Activated CD8-positive, alpha-beta T cell treated with anti-CD3 and anti-CD28 coated beads for 36 hours (primary cell): ENCODE results near the gene PXN. TPM values are rescaled to one million over a fixed set of nuclear protein-coding genes. Genes with fewer than 3 reads are reported as not detected.
A peak's percentile ranks its signal among the peaks of the same experiment; 100 is the strongest.
"Not testable (repeated sequence)": the region's sequence is repeated elsewhere in the genome, so short reads cannot be mapped to it uniquely, and the experiment has no call there.

Experiments used
- ATAC-seq: fragments of 200-7000 bp; cut with Tn5 transposase; one replicate; pipeline ENCODE4 v1.10.0; 2021; ENCODE audit warnings: mild to moderate bottlenecking, moderate library complexity
- CTCF ChIA-PET: fragments of 350-600 bp; sonication (Branson Sonifier 250); formaldehyde crosslinking; loops from one replicate; lab custom pipeline; 2021; ENCODE audit warnings: antibody characterized with exemption; lab: Charles Lee
- POLR2A ChIA-PET: fragments of 350-600 bp; sonication (Branson Sonifier 250); formaldehyde crosslinking; loops from one replicate; lab custom pipeline; 2021; ENCODE audit warnings: antibody characterized with exemption; lab: Charles Lee
- DNase-seq: peaks from one replicate; pipeline ENCODE4 v3.0.0-alpha.2; 2020
- H3K27ac Mint-ChIP-seq: one replicate; pipeline ENCODE4 v1.8.0; 2021; ENCODE audit warnings: mild to moderate bottlenecking, mixed read lengths
- H3K27me3 Mint-ChIP-seq: one replicate; pipeline ENCODE4 v1.8.0; 2021; ENCODE audit warnings: mixed read lengths
- H3K36me3 Mint-ChIP-seq: one replicate; pipeline ENCODE4 v1.8.0; 2021; ENCODE audit warnings: low read depth, mixed read lengths
- H3K4me1 Mint-ChIP-seq: one replicate; pipeline ENCODE4 v1.8.0; 2021; ENCODE audit warnings: low read depth, mixed read lengths
- H3K4me3 Mint-ChIP-seq: one replicate; pipeline ENCODE4 v1.8.0; 2021; ENCODE audit warnings: mild to moderate bottlenecking, moderate library complexity, mixed read lengths
- H3K9me3 Mint-ChIP-seq: one replicate; pipeline ENCODE4 v1.8.0; 2021; ENCODE audit warnings: mixed read lengths
- intact Hi-C: fragments of 100-400 bp; cut with micrococcal nuclease; formaldehyde crosslinking; loops from one replicate; pipeline ENCODE4 v1.10.0; 2022
- total RNA-seq, 2 experiments: library from RNA; stranded (reverse); gene quantifications; one replicate each; pipeline ENCODE4 v1.2.3, GENCODE V29; 2021
- TF ChIP-seq, protein P1 (sequence below): fragments of 200-600 bp; IDR thresholded peaks from one replicate; pipeline ENCODE4 v1.8.0; 2022; ENCODE audit warnings: antibody characterized with exemption, mild to moderate bottlenecking

Gene PXN
- total RNA-seq, 2 experiments from 2014 or later: 40.2 to 45.3 TPM

DNA sequence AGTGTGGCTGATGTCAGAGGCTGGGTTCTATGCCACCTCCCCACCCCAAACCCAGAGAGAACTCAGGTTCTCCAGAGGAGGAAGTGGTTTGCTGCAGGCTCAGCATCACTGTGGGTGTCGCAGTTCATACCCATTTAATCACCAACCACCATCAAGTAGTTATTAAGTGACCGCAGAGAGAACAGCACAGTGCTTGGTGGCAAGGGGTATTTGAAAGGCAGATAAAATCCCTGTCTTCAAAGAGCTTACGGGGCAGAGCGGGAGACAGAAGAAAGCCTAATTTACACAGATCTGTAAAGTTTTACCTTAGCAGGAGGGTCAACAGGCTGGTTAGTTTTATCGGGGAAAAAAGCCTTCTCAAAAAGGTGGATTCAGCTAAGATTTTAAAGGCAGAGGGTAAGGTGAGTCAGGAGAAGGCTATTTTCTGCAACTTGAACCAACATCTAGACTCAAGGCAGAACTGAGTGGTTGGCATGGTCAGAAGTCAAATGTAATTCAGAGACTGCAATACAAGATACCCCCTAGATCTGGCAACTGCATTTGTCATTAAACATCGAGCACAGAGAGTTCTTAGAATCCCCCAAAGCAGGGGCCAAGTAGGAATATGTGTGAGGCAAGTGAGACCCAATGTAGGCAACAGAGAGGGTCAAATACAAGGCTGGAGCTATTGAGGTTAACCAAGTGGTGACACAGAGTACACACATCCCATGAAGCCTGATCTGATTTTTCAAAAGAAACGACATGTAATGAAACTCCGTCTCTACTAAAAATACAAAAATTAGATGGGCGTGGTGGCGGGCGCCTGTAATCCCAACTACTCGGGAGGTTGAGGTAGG is 13.2 kb downstream of the PXN start:
- Mint-ChIP-seq H3K36me3 (peaks cover 14% of the 10 kb centered on the region), H3K9me3 (no peaks in the 10 kb centered on the region), H3K27me3 (no peaks in the 10 kb centered on the region), H3K4me3 (peak overlapping the region; percentile 54), H3K27ac (peak overlapping the region; percentile 94), H3K4me1 (peaks cover 84% of the 10 kb centered on the region)
- intact Hi-C loops: loop anchor here (1.0 kb wide), 1 partner anchor 21 kb away; no protein-coding TSS in a partner anchor
- ATAC-seq (peak; percentile 85), DNase-seq (peak; percentile 87)
- TF ChIP-seq, protein P1, sequence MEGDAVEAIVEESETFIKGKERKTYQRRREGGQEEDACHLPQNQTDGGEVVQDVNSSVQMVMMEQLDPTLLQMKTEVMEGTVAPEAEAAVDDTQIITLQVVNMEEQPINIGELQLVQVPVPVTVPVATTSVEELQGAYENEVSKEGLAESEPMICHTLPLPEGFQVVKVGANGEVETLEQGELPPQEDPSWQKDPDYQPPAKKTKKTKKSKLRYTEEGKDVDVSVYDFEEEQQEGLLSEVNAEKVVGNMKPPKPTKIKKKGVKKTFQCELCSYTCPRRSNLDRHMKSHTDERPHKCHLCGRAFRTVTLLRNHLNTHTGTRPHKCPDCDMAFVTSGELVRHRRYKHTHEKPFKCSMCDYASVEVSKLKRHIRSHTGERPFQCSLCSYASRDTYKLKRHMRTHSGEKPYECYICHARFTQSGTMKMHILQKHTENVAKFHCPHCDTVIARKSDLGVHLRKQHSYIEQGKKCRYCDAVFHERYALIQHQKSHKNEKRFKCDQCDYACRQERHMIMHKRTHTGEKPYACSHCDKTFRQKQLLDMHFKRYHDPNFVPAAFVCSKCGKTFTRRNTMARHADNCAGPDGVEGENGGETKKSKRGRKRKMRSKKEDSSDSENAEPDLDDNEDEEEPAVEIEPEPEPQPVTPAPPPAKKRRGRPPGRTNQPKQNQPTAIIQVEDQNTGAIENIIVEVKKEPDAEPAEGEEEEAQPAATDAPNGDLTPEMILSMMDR: no peak
- ChIA-PET POLR2A (interaction anchor here (0.6 to 11.7 kb wide), 14 partner anchors 8 to 236 kb away, joined by 3 to 136 read pairs (median 5); partner anchors contain the start of genes PXN, RNU4-1, RNU4-2 and RPLP0), CTCF (interaction anchor here (0.7 to 25.9 kb wide), 8 partner anchors 9 to 65 kb away, joined by 3 to 749 read pairs (median 6); partner anchors contain the start of genes PXN, RPLP0 and SIRT4)

DNA sequence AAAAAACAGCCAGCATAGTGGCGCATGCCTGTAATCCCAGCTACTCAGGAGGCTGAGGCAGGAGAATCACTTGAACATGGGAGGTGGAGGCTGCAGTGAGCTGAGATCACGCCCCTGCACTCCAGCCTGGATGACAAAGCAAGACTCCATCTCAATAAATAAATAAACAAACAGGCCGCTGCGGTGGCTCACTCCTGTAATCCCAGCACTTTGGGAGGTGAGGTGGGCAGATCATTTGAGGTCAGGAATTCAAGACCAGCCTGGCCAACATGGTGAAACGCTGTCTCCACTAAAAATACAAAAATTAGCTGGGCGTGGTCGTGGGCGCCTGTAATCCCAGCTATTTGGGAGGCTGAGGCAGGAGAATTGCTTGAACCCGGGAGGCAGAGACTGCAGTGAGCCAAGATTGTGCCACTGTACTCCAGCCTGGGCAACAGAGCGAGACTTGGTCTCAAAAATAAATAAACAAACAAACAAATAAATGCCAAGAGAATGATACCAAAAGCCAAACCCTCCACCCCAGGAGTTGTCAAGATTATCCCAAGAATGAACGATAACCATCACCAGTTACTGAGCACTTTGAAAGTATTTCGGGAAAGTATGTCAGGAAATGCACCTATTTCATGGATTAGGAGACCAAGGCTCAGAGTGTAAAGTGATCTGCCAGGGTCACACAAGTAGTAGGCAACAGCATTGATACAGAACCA is 14.0 kb downstream of the PXN start:
- Mint-ChIP-seq H3K36me3 (peaks cover 14% of the 10 kb centered on the region), H3K4me1 (peaks cover 80% of the 10 kb centered on the region), H3K4me3 (peak overlapping the region; percentile 54), H3K27ac (peak overlapping the region; percentile 94)
- not testable (repeated sequence) for DNase-seq, ATAC-seq, H3K9me3 Mint-ChIP-seq, H3K27me3 Mint-ChIP-seq
- ChIA-PET POLR2A (interaction anchor here (0.9 to 11.7 kb wide), 15 partner anchors 9 to 51 kb away, joined by 3 to 136 read pairs (median 5); partner anchors contain the start of genes PXN, RNU4-1, RNU4-2 and RPLP0), CTCF (interaction anchor here (0.9 to 25.9 kb wide), 8 partner anchors 10 to 134 kb away, joined by 3 to 749 read pairs (median 10); partner anchors contain the start of genes PXN and SIRT4)
- intact Hi-C loops: loop anchor here (1.0 kb wide), 1 partner anchor 20 kb away; no protein-coding TSS in a partner anchor

DNA sequence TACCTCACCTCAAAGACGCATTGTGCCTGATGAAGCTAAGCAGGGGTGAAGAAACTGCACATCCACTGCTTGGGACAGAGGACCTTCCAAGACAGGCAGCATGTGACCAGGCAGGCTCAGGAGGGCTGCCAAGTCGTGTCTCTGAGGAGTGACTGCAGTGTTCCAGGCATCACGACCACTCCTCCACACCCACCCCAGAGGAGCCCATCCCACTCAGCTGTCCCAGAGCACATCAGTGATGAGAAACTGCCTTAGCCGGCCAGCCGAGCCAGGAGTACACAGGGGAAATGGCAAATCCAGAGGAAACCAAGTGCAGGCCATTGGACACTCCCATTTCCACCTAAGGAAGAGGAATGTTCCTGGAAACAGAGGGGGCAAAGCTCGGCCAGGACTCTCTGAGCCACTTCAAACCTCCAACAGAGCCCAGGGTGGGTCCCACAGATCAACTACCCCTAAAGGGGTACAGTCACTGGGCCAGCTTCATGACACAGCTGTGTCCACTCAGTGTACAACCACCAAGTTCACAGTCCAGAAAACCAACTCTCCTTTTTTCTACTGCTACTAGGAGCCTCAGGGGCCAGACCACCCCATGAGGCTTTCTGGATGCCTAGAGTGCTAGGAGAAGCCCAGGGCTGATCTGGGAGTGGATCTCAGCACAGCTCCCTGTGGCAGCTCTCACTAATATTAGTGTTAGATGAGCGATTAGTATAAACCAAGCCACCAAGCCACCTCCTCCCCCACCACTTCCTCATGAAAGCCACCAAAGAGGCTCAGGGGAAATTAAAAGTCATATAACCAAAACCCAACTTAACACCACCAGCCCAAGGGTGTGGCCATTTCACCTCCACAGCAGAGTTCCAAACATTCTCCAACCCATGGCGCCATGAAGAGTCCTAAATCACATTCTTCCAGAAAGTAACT is 15.4 kb downstream of the PXN start:
- Mint-ChIP-seq H3K4me3 (peak overlapping the region; percentile 6), H3K27ac (peak overlapping the region; percentile 34), H3K27me3 (no peaks in the 10 kb centered on the region), H3K36me3 (peaks cover 13% of the 10 kb centered on the region), H3K9me3 (no peaks in the 10 kb centered on the region), H3K4me1 (peaks cover 75% of the 10 kb centered on the region)
- peak; percentile 8 for ATAC-seq
- intact Hi-C loops: no loop called here
- CTCF ChIA-PET: interaction anchor here (1.3 to 25.9 kb wide), 6 partner anchors 12 to 133 kb away, joined by 3 to 749 read pairs (median 16); partner anchors contain the start of genes PXN and SIRT4
- DNase-seq: peak; percentile 75
- POLR2A ChIA-PET: interaction anchor here (0.6 to 11.7 kb wide), 14 partner anchors 10 to 50 kb away, joined by 3 to 136 read pairs (median 5); partner anchors contain the start of genes PXN, RNU4-1, RNU4-2 and RPLP0
- TF ChIP-seq, protein P1: no peak

DNA sequence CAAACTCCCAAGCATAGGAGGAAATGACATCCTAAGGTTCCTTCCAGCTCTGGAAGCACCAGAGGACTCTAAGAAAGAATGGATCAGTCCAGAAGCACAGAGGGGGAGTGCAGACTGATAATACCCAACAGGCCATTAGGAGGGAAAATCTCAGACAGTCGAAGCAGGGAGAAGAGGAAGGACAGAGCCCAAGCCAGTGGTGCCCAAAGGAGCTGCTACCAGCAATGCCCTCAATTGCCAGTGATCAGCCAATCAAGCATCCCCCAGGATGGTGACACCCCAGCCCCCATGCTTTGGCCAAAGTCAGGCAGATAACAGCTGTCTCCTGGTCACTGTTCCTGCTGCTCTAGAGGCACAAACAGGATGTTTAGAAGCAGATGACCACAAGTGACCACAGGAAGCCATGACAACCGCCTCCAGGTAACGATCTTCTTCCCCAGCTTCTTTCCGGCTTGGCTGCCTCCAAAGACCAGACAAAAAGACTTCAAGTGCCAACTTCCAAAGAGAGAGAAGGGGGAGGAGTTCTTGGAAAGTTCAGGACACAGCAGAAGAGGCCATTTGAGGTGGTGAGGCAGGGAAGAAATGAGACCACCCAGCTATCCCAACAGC is 16.2 kb downstream of the PXN start:
- intact Hi-C loops: no loop called here
- H3K36me3 Mint-ChIP-seq: peaks cover 8% of the 10 kb centered on the region
- ChIA-PET CTCF (interaction anchor here (1.3 to 25.9 kb wide), 5 partner anchors 12 to 53 kb away, joined by 3 to 749 read pairs (median 19); partner anchors contain the start of genes PXN and SIRT4), POLR2A (interaction anchor here (1.0 to 11.7 kb wide), 8 partner anchors 11 to 49 kb away, joined by 4 to 136 read pairs (median 8); partner anchors contain the start of genes RNU4-1, RNU4-2 and RPLP0)
- DNase-seq (no peak), ATAC-seq (no peak)
- no peak overlapping the region for H3K4me3 Mint-ChIP-seq
- no peaks in the 10 kb centered on the region for H3K27me3 Mint-ChIP-seq
- H3K9me3 Mint-ChIP-seq: no peaks in the 10 kb centered on the region
- H3K4me1 Mint-ChIP-seq: peaks cover 72% of the 10 kb centered on the region
- H3K27ac Mint-ChIP-seq: peak overlapping the region; percentile 25
- TF ChIP-seq, protein P1: no peak
